ENCODE results near the gene SPRY1.

The SPRY1 gene

GRCh38 chr4:123379392-123379791, 17.2 kb upstream of the SPRY1 start:
- H3K4me3 ChIP-seq (ENCODE audit: low read length), result no peak overlapping the region
- DNase-seq (ENCODE audit: low read depth), result no peak
- no peak for TF ChIP-seq CTCF (conservative IDR thresholded peaks at IDR 0.05; ENCODE audit: low read length)

- DNase-seq (ENCODE audit: low read depth), result no peak
- H3K4me3 ChIP-seq (ENCODE audit: low read length), result no peak overlapping the region
- no peak for TF ChIP-seq CTCF (conservative IDR thresholded peaks at IDR 0.05; ENCODE audit: low read length)
Measured at GRCh38 chr4:123380728-123381716, 15.6 kb upstream of the SPRY1 start.

- DNase-seq (ENCODE audit: low read depth), result peak; percentile 14
- TF ChIP-seq CTCF (conservative IDR thresholded peaks at IDR 0.05; ENCODE audit: low read length), result no peak
- H3K4me3 ChIP-seq (ENCODE audit: low read length), result no peak overlapping the region
Measured at GRCh38 chr4:123381996-123382395, 14.6 kb upstream of the SPRY1 start.

DNA sequence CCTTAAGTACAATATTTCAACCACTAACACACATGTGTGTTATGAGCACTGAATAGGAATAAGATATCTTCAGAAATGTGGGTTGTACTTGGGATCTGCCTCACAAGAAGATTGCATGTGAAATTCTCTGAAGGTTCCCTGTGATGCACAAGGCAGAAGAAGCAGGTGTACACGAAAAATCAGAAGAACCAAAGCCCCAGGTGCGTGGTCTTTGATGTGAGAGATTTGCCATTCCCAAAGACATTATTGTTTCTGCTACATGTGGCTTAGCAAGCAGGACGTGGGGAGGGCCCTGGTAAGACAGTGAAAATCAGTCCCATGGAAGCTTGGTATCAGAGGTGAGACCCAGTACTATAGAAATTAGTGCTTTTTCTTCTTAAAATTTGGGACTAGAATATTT, 13.0 kb upstream of the SPRY1 start:
- DNase-seq (ENCODE audit: low read depth), result no peak
- no peak overlapping the region for H3K4me3 ChIP-seq (ENCODE audit: low read length)
- TF ChIP-seq CTCF (conservative IDR thresholded peaks at IDR 0.05; ENCODE audit: low read length), result no peak

DNA sequence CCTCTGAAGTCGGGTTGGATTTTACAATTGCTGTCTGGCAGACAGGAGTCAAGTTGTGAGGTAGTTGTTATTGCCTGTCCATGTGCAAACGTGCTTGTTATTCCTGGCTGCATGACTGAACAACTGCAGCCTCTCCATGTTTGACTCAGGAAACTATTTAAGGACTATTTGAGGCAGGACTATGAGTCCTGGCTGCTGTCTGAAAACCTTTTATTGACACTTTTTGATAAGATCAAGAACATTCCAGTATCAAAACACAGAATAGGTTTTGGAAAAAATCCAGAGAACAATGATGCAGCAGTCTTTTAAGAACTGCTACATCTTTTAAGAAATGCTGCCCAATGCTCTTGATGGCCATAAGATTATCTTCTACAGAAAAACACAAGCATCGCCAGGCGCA, 10.0 kb upstream of the SPRY1 start:
- no peak for DNase-seq (ENCODE audit: low read depth)
- no peak overlapping the region for H3K4me3 ChIP-seq (ENCODE audit: low read length)
- no peak for TF ChIP-seq CTCF (conservative IDR thresholded peaks at IDR 0.05; ENCODE audit: low read length)

DNA sequence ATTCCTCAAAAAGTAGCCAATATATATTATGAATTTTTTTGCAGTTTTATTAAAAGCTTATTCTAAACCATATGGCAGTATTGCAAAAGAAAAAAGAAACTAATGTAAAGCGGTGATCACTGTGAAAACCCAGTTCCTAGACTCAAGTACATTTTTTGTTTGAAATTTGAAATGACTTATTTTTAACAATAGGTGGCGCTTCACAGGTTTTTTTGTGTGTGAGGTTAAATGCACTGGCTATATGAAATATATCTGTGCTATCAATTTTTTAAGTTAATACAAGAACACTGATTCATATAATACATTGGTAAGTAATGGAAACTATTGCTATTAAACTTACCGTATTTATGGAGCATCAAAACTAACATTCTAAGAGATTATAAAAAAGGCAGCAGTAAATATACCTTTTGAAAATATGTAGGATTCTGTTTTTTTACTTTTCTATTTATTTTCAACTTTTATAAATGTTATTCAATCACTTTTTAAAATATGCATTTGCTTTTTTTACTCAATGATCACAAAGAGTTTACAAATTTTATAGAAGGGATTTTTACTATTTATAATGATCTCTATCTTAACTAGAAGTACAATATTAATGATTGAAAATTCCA, 5.6 kb upstream of the SPRY1 start:
- TF ChIP-seq CTCF (conservative IDR thresholded peaks at IDR 0.05; ENCODE audit: low read length), result peak; percentile 62
- no peak overlapping the region for H3K4me3 ChIP-seq (ENCODE audit: low read length)
- DNase-seq (ENCODE audit: low read depth), result peak; percentile 23

DNA sequence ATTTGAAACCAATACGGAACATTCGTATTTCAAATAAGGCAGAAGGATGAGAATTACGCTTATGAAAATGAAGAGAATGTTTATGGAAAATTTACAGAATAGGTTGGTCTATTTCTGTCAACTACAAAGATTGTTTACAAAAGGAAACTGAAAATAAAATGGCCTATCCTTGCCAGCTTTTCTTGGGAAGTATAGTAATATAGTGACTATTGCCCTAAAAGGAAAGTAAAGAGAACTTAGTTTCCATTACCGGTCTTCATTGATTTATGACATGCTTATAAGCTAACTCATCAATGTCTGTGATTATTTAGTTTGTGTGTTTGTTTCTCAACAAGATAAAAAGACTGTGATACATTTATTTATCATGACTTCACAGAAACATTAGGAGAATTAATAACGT, 2.9 kb upstream of the SPRY1 start:
- H3K4me3 ChIP-seq (ENCODE audit: low read length), result no peak overlapping the region
- no peak for TF ChIP-seq CTCF (conservative IDR thresholded peaks at IDR 0.05; ENCODE audit: low read length)
- DNase-seq (ENCODE audit: low read depth), result no peak
